Ishikawa (cell line): ENCODE results near the gene REC114.

ENCODE experiments used
- CEBPB ChIP-seq: IDR thresholded peaks from 2 replicates; pipeline ENCODE4 v1.6.1; 2012
- CREB1 ChIP-seq: IDR thresholded peaks from 2 replicates; pipeline ENCODE4 v1.6.1; 2012; ENCODE audit warnings: low read depth
- EGR1 ChIP-seq: IDR thresholded peaks from 2 replicates; pipeline ENCODE4 v1.6.1; 2012
- EP300 ChIP-seq: IDR thresholded peaks from 2 replicates; pipeline ENCODE4 v1.6.1; 2012; ENCODE audit warnings: borderline replicate concordance
- FOXM1 ChIP-seq: IDR thresholded peaks from 2 replicates; pipeline ENCODE4 v1.6.1; 2012; ENCODE audit warnings: low read depth, borderline replicate concordance
- MAX ChIP-seq: IDR thresholded peaks from 2 replicates; pipeline ENCODE4 v1.6.1; 2012
- NFIC ChIP-seq: IDR thresholded peaks from 2 replicates; pipeline ENCODE4 v1.6.1; 2012
- RAD21 ChIP-seq: IDR thresholded peaks from 2 replicates; pipeline ENCODE4 v1.6.1; 2012; ENCODE audit warnings: low read depth
- REST ChIP-seq: IDR thresholded peaks from 2 replicates; pipeline ENCODE4 v1.6.1; 2012; ENCODE audit warnings: low read depth, mild to moderate bottlenecking
- TAF1 ChIP-seq: IDR thresholded peaks from 2 replicates; pipeline ENCODE4 v1.6.1; 2012; ENCODE audit warnings: low read depth, mild to moderate bottlenecking
- TCF12 ChIP-seq: IDR thresholded peaks from 2 replicates; pipeline ENCODE4 v1.6.1; 2012; ENCODE audit warnings: low read depth
- TEAD4 ChIP-seq: IDR thresholded peaks from 2 replicates; pipeline ENCODE4 v1.6.1; 2012
- USF1 ChIP-seq: IDR thresholded peaks from 2 replicates; pipeline ENCODE4 v1.6.1; 2012
- YY1 ChIP-seq: IDR thresholded peaks from 2 replicates; pipeline ENCODE4 v1.6.1; 2012; ENCODE audit warnings: low read depth
- ZBTB7A ChIP-seq: IDR thresholded peaks from 2 replicates; pipeline ENCODE4 v1.6.1; 2012; ENCODE audit warnings: low read depth

Gene REC114

GRCh38 chr15:73454096-73454495 lies 11.1 kb downstream of the REC114 start:
- no peak for TF ChIP-seq FOXM1
- TF ChIP-seq CREB1: no peak

GRCh38 chr15:73455876-73456275 lies 12.9 kb downstream of the REC114 start:
- TF ChIP-seq USF1 (no peak), EGR1 (no peak), TEAD4 (no peak), FOXM1 (no peak)

- TF ChIP-seq EGR1 (no peak), TEAD4 (no peak), REST (no peak), TCF12 (no peak), USF1 (no peak), RAD21 (no peak), EP300 (no peak), YY1 (no peak), FOXM1 (no peak), MAX (no peak)
Observed at GRCh38 chr15:73457334-73457733, 14.4 kb downstream of the REC114 start.

- TF ChIP-seq FOXM1: no peak
- TF ChIP-seq YY1: no peak
- no peak for TF ChIP-seq USF1
- TF ChIP-seq NFIC: no peak
- TF ChIP-seq EGR1: no peak
- TF ChIP-seq RAD21: no peak
- no peak for TF ChIP-seq TEAD4
- no peak for TF ChIP-seq TCF12
- no peak for TF ChIP-seq CREB1
- no peak for TF ChIP-seq TAF1
- no peak for TF ChIP-seq ZBTB7A
- TF ChIP-seq CEBPB: no peak
- TF ChIP-seq EP300: no peak
- TF ChIP-seq REST: no peak
- TF ChIP-seq MAX: no peak
Observed at GRCh38 chr15:73460662-73461061, 17.7 kb downstream of the REC114 start.

- TF ChIP-seq EP300 (no peak), RAD21 (no peak), USF1 (no peak), ZBTB7A (no peak), TEAD4 (no peak), YY1 (no peak), CEBPB (no peak), NFIC (no peak), FOXM1 (no peak), MAX (no peak), EGR1 (no peak), TCF12 (no peak), REST (no peak), CREB1 (no peak), TAF1 (no peak)
Observed at GRCh38 chr15:73464602-73465001, 21.6 kb downstream of the REC114 start.
